Thymus (tissue), 11 donors: ENCODE data around the gene CREB5. TPM values are rescaled to one million over a fixed set of nuclear protein-coding genes. Genes with fewer than 3 reads are reported as not detected.
"Not testable (repeated sequence)": the region's sequence is repeated elsewhere in the genome, so short reads cannot be mapped to it uniquely, and the experiment has no call there.

Experiments
- DNase-seq, 9 donors: peaks; one replicate each; pipeline ENCODE4 v3.0.0-alpha.2; 2013; ENCODE audit warnings: low spot score in 9 of 9, low read depth in 6 of 9, missing footprints in 1 of 9
- H3K27ac ChIP-seq, 2 donors: one replicate each; pipeline ENCODE4 v1.5.1; 2013; ENCODE audit warnings: control low read depth in 1 of 2, low read depth in 1 of 2, low read length in 1 of 2, mild to moderate bottlenecking in 1 of 2, moderate library complexity in 1 of 2
- H3K27me3 ChIP-seq, 2 donors: one replicate each; pipeline ENCODE4 v1.5.1; 2013; ENCODE audit warnings: low read length in 1 of 2; ENCODE audit not compliant: control insufficient read depth in 2 of 2, insufficient read depth in 1 of 2
- H3K36me3 ChIP-seq, 2 donors: one replicate each; pipeline ENCODE4 v1.5.1; 2013; ENCODE audit warnings: low read length in 1 of 2, mild to moderate bottlenecking in 1 of 2, moderate library complexity in 1 of 2; ENCODE audit not compliant: control insufficient read depth in 2 of 2, insufficient read depth in 2 of 2
- H3K4me1 ChIP-seq, 2 donors: one replicate each; pipeline ENCODE4 v1.5.1; 2013; ENCODE audit warnings: low read length in 2 of 2; ENCODE audit not compliant: control insufficient read depth in 2 of 2, insufficient read depth in 2 of 2
- H3K4me3 ChIP-seq, 2 donors: one replicate each; pipeline ENCODE4 v1.5.1; 2013; ENCODE audit warnings: low read length in 2 of 2, control low read depth in 1 of 2, mild to moderate bottlenecking in 1 of 2
- H3K9me3 ChIP-seq, 2 donors: one replicate each; pipeline ENCODE4 v1.5.1; 2013; ENCODE audit warnings: low read length in 1 of 2, mild to moderate bottlenecking in 1 of 2; ENCODE audit not compliant: control insufficient read depth in 2 of 2, insufficient read depth in 1 of 2
- WGBS: extraction: QIAGEN DNeasy Blood & Tissue Kit; methylation state at CpG from one replicate; pipeline ENCODE4 v1.1.7; 2013; 5-methylcytosine and 5-hydroxymethylcytosine counted together
- polyA plus RNA-seq: library from polyadenylated mRNA; stranded (reverse); fragments of 200-250 nt; gene quantifications from one replicate; pipeline ENCODE4 v1.2.3, GENCODE V29; 2013
- total RNA-seq: library from RNA; stranded (reverse); fragments of 120-200 nt; gene quantifications from one replicate; pipeline ENCODE4 v1.2.4, GENCODE V29; 2013
- donor health status: healthy.

Gene CREB5
- total and polyA plus RNA-seq, 2 donors: 1.1 to 5.4 TPM

- no peaks in the 10 kb centered on the region for H3K27me3 ChIP-seq
- H3K4me1 ChIP-seq: no peaks in the 10 kb centered on the region
- 74% methylated on average over 3 of the region's 3 CpGs for WGBS
- H3K27ac ChIP-seq: no peak overlapping the region
- no peaks in the 10 kb centered on the region for H3K9me3 ChIP-seq
- DNase-seq: no peak
- H3K36me3 ChIP-seq: no peaks in the 10 kb centered on the region
- H3K4me3 ChIP-seq: no peak overlapping the region
These were observed 197.3 kb downstream of the CREB5 start for GRCh38 chr7:28609608-28610007.

- DNase-seq, H3K36me3 ChIP-seq, H3K27me3 ChIP-seq, H3K27ac ChIP-seq, H3K9me3 ChIP-seq, H3K4me1 ChIP-seq, H3K4me3 ChIP-seq: not testable (repeated sequence)
- 95% methylated on average over 4 of the region's 4 CpGs for WGBS
These were observed 199.1 kb downstream of the CREB5 start for GRCh38 chr7:28611399-28611897.

GRCh38 chr7:28613262-28613661 lies 200.9 kb downstream of the CREB5 start:
- Histone ChIP-seq H3K4me1 (no peaks in the 10 kb centered on the region), H3K27me3 (no peaks in the 10 kb centered on the region), H3K4me3 (no peak overlapping the region), H3K9me3 (no peaks in the 10 kb centered on the region), H3K36me3 (no peaks in the 10 kb centered on the region), H3K27ac (no peak overlapping the region)
- WGBS: 93% methylated on average over 6 of the region's 6 CpGs
- DNase-seq: no peak

GRCh38 chr7:28615091-28615490 lies 202.8 kb downstream of the CREB5 start:
- no peak overlapping the region for H3K4me3 ChIP-seq
- 93% methylated on average over 4 of the region's 4 CpGs for WGBS
- DNase-seq: peak in 1 of 9 donors; percentile 12
- no peaks in the 10 kb centered on the region for H3K4me1 ChIP-seq
- H3K27me3 ChIP-seq: no peaks in the 10 kb centered on the region
- H3K9me3 ChIP-seq: no peaks in the 10 kb centered on the region
- no peak overlapping the region for H3K27ac ChIP-seq
- H3K36me3 ChIP-seq: no peaks in the 10 kb centered on the region

GRCh38 chr7:28617308-28617880 lies 205.1 kb downstream of the CREB5 start:
- H3K4me1 ChIP-seq: no peaks in the 10 kb centered on the region
- 95% methylated on average over 2 of the region's 2 CpGs for WGBS
- H3K36me3 ChIP-seq: no peaks in the 10 kb centered on the region
- DNase-seq: no peak
- H3K27ac ChIP-seq: no peak overlapping the region
- no peak overlapping the region for H3K4me3 ChIP-seq
- no peaks in the 10 kb centered on the region for H3K27me3 ChIP-seq
- H3K9me3 ChIP-seq: no peaks in the 10 kb centered on the region

- no peaks in the 10 kb centered on the region for H3K9me3 ChIP-seq
- H3K27ac ChIP-seq: no peak overlapping the region
- H3K4me1 ChIP-seq: no peaks in the 10 kb centered on the region
- no peaks in the 10 kb centered on the region for H3K27me3 ChIP-seq
- H3K36me3 ChIP-seq: no peaks in the 10 kb centered on the region
- 98% methylated on average over 3 of the region's 3 CpGs for WGBS
- no peak overlapping the region for H3K4me3 ChIP-seq
- DNase-seq: no peak
These were observed 206.1 kb downstream of the CREB5 start for GRCh38 chr7:28618383-28618782.

- Histone ChIP-seq H3K27ac (no peak overlapping the region), H3K36me3 (no peaks in the 10 kb centered on the region), H3K27me3 (no peaks in the 10 kb centered on the region), H3K9me3 (no peaks in the 10 kb centered on the region), H3K4me3 (no peak overlapping the region), H3K4me1 (no peaks in the 10 kb centered on the region)
- WGBS: 97% methylated on average over 3 of the region's 3 CpGs
- no peak for DNase-seq
These were observed 206.9 kb downstream of the CREB5 start for GRCh38 chr7:28619256-28619655.

GRCh38 chr7:28621369-28621841 lies 209.1 kb downstream of the CREB5 start:
- DNase-seq: no peak
- Histone ChIP-seq H3K4me1 (no peaks in the 10 kb centered on the region), H3K36me3 (no peaks in the 10 kb centered on the region), H3K27ac (no peak overlapping the region), H3K27me3 (no peaks in the 10 kb centered on the region), H3K4me3 (no peak overlapping the region), H3K9me3 (no peaks in the 10 kb centered on the region)
- WGBS: 87% methylated on average over 6 of the region's 6 CpGs

- Histone ChIP-seq H3K27me3 (no peaks in the 10 kb centered on the region), H3K4me1 (no peaks in the 10 kb centered on the region), H3K36me3 (no peaks in the 10 kb centered on the region), H3K27ac (no peak overlapping the region), H3K9me3 (no peaks in the 10 kb centered on the region), H3K4me3 (no peak overlapping the region)
- no peak for DNase-seq
- 94% methylated on average over 5 of the region's 5 CpGs for WGBS
These were observed 210.9 kb downstream of the CREB5 start for GRCh38 chr7:28623105-28623730.
